HPDE6-E6E7 (cell line): Measurements from ENCODE around the gene CKMT1A.
"Not testable (repeated sequence)": the region's sequence is repeated elsewhere in the genome, so short reads cannot be mapped to it uniquely, and the experiment has no call there.

ENCODE experiments used
- DNase-seq: peaks from one replicate; pipeline ENCODE4 v3.0.0; 2011; ENCODE audit warnings: missing footprints; ENCODE audit errors: extremely low spot score

Gene CKMT1A

GRCh38 chr15:43693148-43694022 lies at the start of gene CKMT1A:
TSS of gene CKMT1A (plus strand) at chr15:43693859. CDS start at chr15:43694051, 192 bp downstream.
- not testable (repeated sequence) for DNase-seq

DNA sequence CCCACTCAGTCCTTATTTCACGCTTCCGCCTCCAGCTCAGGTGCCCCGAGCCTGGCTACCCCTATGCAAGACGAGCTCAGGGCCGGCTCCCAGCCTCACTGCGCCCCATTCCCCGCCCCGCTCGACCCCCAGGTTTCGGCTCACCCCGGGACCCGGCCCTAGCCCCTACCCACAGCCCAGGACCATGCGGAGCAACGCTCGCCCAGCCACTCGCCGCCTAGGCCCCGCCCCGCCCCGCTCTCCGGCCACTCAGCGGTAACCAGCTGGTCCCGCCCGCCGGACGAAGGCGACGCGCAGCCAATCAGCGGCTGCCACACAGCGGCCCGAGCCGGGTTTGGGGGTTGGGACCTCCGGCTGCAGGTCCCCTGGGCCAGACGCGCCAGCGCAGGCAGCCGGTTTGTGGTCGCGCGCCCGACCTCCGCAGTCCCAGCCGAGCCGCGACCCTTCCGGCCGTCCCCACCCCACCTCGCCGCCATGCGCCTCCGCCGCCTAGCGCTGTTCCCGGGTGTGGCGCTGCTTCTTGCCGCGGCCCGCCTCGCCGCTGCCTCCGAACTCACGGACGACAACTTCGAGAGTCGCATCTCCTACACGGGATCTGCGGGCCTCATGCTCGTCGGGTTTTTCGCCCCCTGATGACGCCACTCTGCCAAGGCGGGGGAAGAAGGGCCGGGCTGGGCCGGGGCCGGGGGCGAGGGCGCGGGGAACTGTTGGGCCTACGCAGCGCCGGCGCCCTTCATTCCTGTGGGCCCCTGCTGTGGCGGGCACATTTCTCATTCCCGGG lies 44.8 kb upstream of the CKMT1A start, which contains the start of gene CATSPER2:
CATSPER2 (minus strand) TSS at position 196 of the 781 bp plus-strand sequence. CDS start 783 bp downstream, outside the sequence.
- DNase-seq = no peak

GRCh38 chr15:43649430-43649926 lies 44.2 kb upstream of the CKMT1A start:
- not testable (repeated sequence) for DNase-seq

DNA sequence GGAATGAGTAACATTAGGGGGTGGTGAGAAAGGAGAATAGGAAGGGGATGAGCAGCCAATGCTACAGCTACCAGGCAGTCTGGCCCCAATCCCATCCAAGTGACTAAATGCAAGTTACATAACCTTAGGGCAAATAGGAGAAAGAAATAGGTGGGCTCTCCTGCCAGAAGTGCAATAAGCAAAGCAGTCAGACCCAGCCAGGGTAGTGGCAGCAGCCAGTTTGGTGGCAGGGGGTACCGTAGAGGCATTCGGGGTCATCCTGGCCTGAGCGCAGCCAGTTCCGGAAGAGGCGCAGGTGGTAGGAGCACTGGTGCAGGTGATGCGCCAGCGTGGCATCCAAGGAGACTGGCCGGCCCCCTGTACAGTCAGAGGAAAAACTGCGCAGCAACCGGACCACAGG lies 33.9 kb upstream of the CKMT1A start:
- DNase-seq = not testable (repeated sequence)

DNA sequence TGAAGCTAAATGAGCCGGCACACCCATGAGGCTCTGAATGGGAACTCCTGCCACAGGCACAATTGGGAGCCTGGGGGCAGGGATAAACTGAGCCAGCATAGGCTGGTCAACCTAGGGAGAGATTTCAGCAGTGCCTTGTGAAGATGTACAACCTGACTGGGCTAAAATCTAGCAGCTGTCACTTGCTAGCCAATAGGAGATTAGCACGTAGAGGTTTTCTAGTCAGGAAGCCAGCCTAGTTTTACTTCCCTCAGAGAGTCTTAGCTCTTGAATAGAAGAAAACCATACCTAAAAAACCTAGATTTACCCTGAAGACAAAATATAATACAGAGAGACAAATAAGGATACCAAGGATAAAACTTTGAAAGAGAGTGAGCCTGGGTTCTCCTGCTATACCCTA lies 31.4 kb upstream of the CKMT1A start:
- DNase-seq = not testable (repeated sequence)

DNA sequence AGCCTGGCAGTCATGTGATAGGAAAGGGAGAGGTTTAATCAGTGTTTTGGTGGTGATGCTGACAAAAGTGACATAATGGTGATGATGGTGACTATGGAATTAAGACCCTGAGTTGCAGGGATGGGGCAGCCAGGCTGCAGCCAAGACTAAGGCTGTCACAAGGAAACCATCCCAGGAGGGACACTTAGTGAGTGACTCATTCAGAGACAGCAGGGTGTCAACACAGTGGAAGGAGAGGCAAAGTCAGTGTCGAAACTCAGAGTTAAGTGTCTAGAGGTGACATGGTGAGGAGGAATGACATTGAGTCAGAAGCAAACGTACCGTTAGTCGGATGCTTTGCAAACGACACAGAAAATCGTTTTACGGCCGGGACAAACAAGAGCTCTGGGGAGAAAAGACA lies 30.3 kb upstream of the CKMT1A start:
- not testable (repeated sequence) for DNase-seq

DNA sequence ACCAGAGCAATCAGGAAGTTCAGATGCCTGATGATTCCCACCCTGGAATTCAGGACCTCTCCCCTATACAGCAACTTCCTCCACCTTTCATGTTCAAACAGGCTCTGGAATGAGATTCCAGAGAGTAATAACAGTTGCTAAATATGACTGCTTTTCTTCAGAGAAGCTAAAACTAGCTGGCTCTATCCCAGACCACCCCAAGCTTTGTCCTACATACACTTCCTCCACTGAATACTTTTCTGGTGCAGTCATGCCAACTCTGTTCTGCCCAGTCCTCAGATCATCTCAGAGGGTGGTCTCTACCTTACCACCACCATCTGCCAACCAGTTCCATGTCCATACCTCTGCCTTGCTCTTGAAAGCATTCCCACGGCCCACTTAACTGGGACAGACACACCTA lies 27.5 kb upstream of the CKMT1A start:
- not testable (repeated sequence) for DNase-seq

- not testable (repeated sequence) for DNase-seq
These were observed 19.5 kb upstream of the CKMT1A start for GRCh38 chr15:43674175-43674574.

- not testable (repeated sequence) for DNase-seq
These were observed 3.9 kb upstream of the CKMT1A start for GRCh38 chr15:43689604-43690301.

DNA sequence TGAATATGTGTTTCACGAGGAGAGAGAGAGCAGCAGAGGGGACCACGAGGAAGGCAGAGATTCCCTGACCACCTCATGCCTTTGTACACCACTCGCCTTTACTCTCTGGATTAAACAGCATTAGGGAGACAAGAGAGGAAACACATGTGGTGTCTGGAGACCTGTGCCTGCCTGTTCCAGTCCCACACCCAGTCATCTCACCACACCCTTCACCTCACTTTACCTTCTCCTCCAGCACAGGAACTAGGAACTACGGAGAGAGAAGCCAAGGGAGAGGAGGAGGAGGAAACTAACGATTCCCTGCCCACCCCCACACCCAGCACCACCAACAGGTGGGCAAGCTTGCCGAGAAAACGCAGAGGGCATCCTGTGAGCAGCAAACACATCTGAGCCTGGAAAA lies 980 bp upstream of the CKMT1A start:
- not testable (repeated sequence) for DNase-seq

DNA sequence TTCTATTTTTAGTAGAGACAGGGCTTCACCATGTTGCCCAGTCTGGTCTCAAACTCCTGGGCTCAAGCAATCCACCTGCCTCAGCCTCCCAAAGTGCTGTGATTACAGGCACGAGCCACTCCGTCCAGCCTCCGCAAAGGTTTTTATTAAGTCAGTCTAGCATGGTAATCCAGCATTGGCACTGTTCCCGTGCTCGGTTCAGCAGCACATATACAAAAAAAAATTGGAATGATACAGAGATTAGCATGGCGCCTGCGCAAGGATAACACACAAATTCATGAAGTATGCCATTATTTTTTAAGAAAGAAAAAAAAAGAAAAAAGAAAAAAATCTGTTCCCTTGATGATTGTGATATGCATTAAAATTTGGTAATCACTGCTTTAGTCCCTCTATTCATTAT lies 8.5 kb downstream of the CKMT1A start:
- DNase-seq = no peak

DNA sequence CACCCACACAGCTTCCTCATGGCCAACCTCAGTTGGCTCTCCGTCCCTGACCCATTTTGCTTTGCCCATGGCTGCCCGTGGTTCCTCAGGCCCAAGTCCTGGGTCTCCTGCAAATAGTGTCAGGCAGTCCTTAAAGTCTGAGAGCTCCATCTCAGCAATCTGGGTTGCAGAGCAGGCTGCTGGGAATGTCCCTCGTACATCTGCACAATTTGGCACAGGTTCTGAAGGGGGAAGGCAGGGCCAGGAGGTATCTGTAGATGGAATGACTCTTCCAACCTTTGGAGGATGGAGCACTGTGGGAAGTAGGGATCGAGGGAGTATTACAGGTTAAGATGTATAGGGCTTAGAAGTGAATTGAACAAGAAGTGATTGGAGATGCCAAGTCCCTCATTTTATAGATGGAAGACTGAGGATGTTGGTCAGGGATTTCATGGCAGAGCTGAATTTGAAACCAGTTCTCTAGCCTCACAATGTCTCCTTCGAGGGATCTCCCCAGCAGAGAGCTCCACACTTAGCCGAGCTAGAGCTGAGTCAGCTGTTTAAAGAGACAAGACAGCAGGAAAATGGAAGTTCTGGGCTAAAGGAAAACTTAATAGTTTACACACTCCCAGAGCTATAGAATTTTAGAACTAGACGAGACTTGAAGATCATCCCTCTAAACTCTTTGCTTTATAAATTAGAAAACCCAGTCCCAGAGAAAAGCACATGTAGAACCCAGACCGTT lies 9.2 kb downstream of the CKMT1A start:
- no peak for DNase-seq

DNA sequence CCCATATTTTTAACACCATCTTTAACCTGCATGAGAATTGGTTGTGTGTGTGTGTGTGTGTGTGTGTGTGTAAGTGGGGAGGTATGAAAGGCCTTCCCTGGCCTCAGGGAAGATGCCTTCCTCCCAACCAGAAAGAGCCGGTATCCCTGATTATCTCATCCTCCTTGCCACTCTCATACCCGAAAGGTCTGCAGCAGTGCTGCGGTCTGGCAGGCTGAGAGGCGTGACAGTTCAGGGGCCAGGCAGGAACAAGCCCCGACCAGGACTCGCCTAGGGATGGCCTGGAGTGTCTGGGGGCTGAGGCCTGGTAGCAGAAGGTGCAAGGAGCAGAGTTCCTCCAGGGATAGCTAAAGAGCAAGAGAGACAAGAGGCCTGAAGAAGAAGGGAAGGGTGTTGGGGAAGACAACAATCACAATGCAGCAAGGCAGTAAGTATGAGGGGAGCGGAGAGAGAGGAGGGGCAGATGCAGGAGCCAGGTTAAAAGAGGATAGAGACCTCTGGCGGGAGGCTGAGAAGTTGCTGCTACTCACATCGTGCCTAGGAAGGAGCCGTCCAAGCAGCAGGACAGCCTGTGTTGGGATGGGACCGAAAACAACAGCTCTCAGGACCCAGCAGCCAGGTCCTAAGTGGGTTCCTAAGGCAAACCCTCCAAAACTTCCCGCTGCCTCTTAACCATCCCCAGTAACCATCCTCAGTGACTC lies 16.9 kb downstream of the CKMT1A start:
- not testable (repeated sequence) for DNase-seq

DNA sequence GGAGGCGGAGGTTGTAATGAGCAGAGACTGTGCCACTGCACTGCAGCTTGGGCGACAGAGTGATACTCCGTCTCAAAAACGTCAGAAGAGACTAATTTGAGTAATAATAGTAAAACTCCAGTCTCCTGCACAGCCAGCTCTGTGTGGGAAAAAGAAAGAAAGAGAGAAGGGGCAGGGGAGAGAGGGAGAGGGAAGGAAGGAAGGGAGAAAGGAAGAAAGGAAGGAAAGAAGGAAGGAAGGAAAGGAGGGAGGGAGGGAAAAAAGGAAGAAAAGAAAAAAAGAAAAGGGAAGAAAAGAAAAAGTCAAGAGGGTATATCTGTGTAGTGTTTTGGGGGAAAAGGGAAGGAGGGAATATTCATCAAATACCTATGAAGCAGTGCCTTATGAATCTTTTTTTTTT lies 29.5 kb downstream of the CKMT1A start:
- DNase-seq = no peak

- DNase-seq = not testable (repeated sequence)
These were observed 32.6 kb downstream of the CKMT1A start for GRCh38 chr15:43726306-43726705.

DNA sequence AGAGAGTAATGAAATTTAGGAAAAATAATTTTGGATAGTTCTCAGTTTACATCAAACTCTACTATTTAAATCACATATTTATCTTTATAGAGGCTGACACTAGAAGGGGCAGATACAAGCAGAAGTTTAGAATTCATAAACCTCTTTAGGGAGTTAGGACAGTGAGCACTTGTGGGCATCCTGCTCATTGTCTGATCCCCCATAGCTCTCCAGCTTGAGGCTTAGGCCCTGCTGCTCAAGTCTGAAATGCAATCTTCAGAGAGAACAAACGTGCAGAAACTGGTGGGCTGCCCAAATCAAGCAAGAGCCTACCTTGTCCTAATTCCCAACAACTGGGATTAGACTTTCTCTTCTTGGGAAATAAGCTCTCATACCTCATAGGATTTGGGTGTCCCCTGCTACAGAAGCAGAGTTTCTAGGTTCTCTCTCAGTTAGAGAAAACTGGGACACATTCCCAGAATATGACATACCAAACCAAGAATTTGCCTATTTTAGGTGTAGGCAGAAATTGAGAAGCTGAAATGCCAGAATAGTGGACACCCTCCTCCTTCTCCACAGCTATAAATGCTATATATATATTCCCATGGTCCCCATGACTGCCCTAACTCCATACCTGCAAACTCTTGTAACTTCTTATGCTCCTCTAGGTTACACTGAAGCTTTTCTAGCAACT lies 34.5 kb downstream of the CKMT1A start:
- not testable (repeated sequence) for DNase-seq

- no peak for DNase-seq
These were observed 41.8 kb downstream of the CKMT1A start for GRCh38 chr15:43735416-43735815.

DNA sequence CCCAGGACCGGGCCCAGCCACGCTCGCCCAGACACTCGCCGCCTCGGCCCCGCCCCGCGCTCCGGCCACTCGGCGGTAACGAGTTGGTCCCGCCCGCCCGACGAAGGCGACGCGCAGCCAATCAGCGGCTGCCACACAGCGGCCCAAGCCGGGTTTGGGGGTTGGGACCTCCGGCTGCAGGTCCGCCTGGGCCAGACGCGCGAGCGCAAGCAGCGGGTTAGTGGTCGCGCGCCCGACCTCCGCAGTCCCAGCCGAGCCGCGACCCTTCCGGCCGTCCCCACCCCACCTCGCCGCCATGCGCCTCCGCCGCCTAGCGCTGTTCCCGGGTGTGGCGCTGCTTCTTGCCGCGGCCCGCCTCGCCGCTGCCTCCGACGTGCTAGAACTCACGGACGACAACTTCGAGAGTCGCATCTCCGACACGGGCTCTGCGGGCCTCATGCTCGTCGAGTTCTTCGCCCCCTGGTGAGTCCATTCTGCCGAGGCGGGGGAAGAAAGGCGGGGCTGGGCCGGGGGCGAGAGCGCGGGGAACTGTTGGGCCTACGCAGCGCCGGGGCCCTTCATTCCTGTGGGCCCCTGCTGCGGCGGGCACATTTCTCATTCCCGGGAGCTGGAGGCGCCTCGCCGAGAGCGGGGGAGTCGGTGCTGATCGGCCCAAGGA lies 52.7 kb downstream of the CKMT1A start, which contains the start of gene PDIA3:
PDIA3 (plus strand) TSS at position 194 of the 658 bp plus-strand sequence; CDS start at position 296, 102 bp downstream.
- peak; percentile 86 for DNase-seq

DNA sequence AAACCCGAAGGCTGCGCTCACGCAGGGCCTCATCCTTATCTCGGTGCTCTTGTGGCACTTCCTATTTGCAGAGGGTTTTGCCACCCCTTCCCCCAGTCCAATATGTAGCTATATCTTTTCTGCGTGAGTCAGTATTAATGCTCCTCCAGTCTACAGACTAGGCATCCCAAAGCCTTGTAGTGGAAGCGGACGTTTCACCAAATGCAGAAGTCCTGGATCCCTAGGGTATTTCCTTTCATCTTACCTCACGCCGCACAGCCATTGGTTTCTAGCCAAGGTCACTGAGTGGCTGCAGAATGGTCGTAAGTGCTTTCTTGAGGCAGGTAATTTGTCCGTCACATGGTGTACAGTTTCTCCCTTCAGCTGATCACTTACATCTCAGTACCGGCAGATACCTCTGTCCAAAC lies 53.2 kb downstream of the CKMT1A start:
- not testable (repeated sequence) for DNase-seq
